Cardiac fibroblast (primary cell): ENCODE data around the gene C1orf115.
A peak's percentile ranks its signal among the peaks of the same experiment; 100 is the strongest.

Experiments
- DNase-seq, 2 donors: peaks; one replicate each; pipeline versions ENCODE4 v3.0.0 to v3.0.0-alpha.2; 2010; ENCODE audit warnings: low read depth in 2 of 2
- H3K4me3 ChIP-seq, 2 donors: replicated peaks in 1 of 2; 1 replicate in 1 of 2; 2 replicates in 1 of 2; pipeline ENCODE4 v1.5.1; 2011; ENCODE audit warnings: low read depth in 2 of 2, low read length in 2 of 2, mild to moderate bottlenecking in 2 of 2, moderate library complexity in 1 of 2
- TF ChIP-seq, protein P1 (sequence below): IDR thresholded peaks from one replicate; pipeline ENCODE4 v1.5.1; 2011; ENCODE audit warnings: low read depth, mild to moderate bottlenecking, low read length, inconsistent platforms

C1orf115 gene

DNA sequence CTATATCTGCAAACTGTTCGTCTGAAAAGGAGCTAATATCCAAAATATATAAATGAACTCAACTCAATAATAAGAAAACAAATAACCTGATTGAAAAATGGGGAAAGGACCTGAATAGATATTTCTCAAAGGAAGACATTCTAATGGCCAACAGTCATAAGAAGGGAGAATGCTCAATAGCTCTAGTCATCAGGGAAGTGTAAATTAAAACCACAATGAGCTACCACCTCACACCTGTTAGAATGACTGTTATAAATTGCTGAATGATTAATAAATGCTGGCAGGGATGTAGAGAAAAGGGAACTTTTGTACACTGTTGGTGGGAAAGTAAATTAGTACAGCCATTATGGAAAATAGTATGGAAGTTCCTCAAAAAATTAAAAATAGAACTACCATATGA, 21.2 kb upstream of the C1orf115 start:
- no peak overlapping the region for H3K4me3 ChIP-seq
- DNase-seq: no peak
- TF ChIP-seq, protein P1, sequence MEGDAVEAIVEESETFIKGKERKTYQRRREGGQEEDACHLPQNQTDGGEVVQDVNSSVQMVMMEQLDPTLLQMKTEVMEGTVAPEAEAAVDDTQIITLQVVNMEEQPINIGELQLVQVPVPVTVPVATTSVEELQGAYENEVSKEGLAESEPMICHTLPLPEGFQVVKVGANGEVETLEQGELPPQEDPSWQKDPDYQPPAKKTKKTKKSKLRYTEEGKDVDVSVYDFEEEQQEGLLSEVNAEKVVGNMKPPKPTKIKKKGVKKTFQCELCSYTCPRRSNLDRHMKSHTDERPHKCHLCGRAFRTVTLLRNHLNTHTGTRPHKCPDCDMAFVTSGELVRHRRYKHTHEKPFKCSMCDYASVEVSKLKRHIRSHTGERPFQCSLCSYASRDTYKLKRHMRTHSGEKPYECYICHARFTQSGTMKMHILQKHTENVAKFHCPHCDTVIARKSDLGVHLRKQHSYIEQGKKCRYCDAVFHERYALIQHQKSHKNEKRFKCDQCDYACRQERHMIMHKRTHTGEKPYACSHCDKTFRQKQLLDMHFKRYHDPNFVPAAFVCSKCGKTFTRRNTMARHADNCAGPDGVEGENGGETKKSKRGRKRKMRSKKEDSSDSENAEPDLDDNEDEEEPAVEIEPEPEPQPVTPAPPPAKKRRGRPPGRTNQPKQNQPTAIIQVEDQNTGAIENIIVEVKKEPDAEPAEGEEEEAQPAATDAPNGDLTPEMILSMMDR: no peak

DNA sequence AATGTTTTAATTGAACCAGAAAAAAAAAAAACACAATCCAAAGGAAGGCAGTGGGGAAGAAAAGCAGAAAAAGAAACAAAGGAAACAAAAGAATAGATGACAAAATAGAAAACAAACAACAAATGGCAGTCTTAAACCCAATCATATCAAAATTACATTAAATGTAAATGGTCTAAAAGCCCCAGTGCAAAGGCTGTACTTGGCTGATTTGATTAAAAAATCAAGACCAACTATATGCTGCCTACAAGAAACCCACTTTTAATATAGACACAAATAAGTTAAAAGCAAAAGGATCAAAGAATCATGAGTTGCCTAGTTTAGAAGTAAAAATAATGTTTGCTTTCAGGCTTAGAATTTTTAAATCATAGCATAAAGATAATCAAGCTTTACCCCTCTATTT, 19.8 kb upstream of the C1orf115 start:
- no peak for DNase-seq
- TF ChIP-seq, protein P1: no peak
- H3K4me3 ChIP-seq: no peak overlapping the region

DNA sequence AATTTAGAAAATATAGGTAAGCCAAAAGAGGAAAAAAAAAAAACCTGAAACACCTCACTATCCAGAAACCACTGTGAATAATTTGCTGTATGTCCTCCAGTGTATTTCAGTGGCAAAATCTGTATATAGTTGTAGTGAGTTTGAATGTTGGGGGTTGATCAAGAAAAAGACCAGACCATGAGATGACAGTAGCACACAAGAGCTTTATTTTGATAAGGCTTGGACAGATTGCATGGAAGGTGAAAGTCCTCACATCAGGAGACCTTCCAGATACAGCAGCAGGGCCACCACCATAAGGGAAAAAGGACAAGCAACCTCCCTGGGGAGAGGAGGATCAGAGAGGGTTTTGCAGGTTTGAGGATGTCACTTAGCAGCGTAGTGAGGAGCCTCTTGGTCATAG, 16.2 kb upstream of the C1orf115 start:
- no peak overlapping the region for H3K4me3 ChIP-seq
- TF ChIP-seq, protein P1: no peak
- no peak for DNase-seq

DNA sequence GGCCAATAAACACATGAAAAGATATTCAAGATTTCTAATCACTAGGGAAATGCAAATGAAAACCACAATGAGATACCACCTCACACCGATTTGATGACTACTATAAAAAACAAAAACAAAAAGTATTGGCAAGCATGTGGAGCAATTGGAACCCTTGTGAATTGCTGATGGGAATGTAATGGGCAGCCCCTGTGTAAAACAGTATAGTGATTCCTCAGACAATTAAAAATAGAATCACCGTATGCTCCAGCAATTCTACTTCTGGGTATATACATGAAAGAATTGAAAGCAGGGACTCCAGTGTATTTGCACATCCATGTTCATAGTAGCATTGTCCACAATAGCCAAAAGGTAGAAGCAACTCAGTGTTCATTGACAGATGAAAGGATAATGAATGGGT, 12.9 kb upstream of the C1orf115 start:
- TF ChIP-seq, protein P1: no peak
- H3K4me3 ChIP-seq: no peak overlapping the region

DNA sequence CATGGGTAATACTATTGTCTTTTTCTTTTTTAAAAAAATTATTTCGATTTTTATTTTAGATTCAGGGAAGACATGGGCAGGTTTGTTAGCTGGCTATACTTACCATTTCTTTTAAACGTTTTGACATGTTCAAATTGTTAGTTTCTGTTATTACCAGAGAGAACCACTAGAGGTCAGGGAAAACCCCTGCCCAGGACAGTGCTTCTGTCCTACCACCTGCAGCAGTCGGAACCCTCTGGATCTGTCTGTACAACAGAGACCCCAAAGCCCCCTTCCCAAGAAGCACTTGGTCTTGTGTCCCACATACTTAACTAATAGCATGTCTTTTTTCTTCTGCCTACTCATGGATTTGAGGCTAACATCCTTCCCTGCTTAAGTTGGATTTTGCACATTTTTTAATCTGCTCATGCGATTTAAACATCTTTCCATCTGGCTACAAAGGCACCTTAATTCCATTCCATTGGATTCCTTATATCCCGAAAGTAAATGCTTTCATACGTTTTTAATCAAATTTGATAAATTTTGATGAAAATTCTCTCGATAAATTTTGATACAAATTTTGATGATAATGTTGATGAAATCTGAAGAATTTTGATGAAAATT, 10.0 kb upstream of the C1orf115 start:
- H3K4me3 ChIP-seq: no peak overlapping the region
- peak; percentile 58 to 62 for DNase-seq
- TF ChIP-seq, protein P1: peak; percentile 73

More for the DNA sequence above, 12.9 kb upstream of the C1orf115 start:
- DNase-seq: no peak

DNA sequence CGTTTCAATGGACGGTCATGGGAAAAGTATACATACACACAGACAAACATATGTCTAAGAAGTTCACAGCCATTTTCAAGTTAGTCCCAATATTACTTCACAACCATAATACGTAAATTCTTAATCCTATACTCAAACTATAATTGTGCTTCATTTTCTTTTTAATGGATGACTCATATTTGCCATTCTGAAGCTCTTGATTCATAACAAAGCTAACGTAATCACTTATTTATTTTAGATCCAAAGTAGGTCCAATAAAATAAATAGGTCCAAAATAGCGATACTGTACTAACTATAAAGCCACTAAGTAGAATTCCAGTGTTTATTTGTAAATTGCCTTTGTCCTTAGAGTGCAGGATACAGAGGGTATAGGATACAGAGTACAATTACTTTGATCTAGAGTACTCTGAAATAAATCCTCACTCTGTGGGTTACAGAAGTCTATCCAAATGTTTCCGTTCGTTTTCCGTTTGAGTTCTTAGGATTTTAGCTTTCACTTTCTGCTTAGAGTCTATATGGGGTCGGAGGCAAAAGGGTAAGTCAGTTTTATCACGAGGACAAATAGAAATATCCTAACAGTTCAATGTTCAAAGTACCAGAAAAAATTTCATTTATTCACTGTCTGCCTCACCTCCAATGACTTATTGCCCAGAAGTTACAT, 8.8 kb upstream of the C1orf115 start:
- peak in 1 of 2 donors; percentile 25 for DNase-seq
- TF ChIP-seq, protein P1: no peak
- no peak overlapping the region for H3K4me3 ChIP-seq
